ENCODE measurements around the gene RGL3.

The RGL3 gene

DNA sequence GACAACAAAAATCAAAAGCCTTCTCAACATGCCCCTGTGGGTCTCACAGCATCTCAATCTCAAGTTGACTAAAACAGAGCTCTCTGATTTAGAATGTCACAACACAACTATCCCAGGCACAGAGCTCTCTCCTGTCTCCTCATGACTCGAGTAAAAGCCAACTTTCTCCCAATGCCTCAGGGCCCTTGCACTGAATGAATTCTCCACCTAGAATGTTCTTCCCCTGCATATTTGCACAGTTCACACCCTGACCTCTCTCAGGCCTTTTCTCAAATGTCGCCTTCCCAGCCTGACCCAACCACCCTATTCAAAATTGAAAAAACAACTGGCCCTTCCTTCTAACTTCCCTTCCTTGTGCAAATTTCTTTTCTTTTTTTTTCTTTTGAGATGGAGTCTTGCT, 48.4 kb downstream of the RGL3 start:
- Histone ChIP-seq H3K4me3 (no peak overlapping the region), H3K27ac (no peak overlapping the region)
- TF ChIP-seq, protein P1, sequence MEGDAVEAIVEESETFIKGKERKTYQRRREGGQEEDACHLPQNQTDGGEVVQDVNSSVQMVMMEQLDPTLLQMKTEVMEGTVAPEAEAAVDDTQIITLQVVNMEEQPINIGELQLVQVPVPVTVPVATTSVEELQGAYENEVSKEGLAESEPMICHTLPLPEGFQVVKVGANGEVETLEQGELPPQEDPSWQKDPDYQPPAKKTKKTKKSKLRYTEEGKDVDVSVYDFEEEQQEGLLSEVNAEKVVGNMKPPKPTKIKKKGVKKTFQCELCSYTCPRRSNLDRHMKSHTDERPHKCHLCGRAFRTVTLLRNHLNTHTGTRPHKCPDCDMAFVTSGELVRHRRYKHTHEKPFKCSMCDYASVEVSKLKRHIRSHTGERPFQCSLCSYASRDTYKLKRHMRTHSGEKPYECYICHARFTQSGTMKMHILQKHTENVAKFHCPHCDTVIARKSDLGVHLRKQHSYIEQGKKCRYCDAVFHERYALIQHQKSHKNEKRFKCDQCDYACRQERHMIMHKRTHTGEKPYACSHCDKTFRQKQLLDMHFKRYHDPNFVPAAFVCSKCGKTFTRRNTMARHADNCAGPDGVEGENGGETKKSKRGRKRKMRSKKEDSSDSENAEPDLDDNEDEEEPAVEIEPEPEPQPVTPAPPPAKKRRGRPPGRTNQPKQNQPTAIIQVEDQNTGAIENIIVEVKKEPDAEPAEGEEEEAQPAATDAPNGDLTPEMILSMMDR (IDR thresholded peaks at IDR 0.05), result no peak
- DNase-seq (ENCODE audit: low spot score), result no peak

GRCh38 chr19:11367528-11367927, 51.6 kb downstream of the RGL3 start:
- TF ChIP-seq, protein P1 (IDR thresholded peaks at IDR 0.05), result no peak
- no peak overlapping the region for H3K27ac ChIP-seq
- H3K4me3 ChIP-seq, result no peak overlapping the region
- no peak for DNase-seq (ENCODE audit: low spot score)

DNA sequence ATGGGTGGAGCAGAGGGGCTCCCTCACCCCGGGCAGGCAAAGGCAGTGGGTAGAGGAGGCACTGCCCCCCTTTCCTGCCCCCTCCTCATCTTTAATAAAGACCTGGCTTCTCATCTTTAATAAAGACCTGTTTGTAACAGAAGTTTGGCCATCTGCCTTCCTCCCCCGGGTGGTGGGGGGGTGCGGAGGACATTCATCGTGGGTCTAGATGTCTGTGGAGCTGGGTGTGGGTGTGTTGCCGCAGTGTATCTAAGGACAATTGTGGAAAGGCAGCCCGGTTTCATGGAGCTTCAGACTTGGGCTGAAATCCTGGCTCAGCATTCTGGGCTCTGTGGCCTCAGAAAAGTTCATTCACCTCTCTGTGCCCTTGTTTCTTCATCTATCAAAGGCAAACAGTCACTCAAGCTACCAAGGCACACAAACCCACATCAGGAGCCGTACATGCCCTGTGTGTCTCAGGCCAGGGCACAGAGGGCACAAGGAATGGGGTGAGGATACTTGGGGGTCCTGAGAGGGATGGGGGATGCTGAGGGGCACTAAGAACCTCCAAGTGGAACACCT, 53.5 kb downstream of the RGL3 start:
- Histone ChIP-seq H3K4me3 (no peak overlapping the region), H3K27ac (no peak overlapping the region)
- TF ChIP-seq, protein P1 (IDR thresholded peaks at IDR 0.05), result no peak
- DNase-seq (ENCODE audit: low spot score), result no peak

DNA sequence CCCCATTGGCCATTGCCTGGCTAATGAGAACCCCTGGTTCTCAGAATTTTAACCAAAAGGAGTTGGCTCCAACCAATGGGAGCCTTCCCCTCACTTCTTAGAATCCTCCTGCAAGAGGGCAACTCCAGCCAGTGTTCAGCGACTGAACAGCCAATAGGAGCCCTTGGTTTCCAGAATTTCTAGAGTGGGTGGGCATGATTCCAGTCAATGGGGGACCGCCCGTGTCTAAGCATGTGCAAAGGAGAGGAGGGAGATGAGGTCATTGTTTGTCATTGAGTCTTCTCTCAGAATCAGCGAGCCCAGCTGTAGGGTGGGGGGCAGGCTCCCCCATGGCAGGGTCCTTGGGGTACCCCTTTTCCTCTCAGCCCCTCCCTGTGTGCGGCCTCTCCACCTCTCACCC, 54.2 kb downstream of the RGL3 start:
- TF ChIP-seq, protein P1 (IDR thresholded peaks at IDR 0.05), result no peak
- no peak overlapping the region for H3K4me3 ChIP-seq
- H3K27ac ChIP-seq, result no peak overlapping the region
- DNase-seq (ENCODE audit: low spot score), result no peak

- no peak for DNase-seq (ENCODE audit: low spot score)
- Histone ChIP-seq H3K4me3 (no peak overlapping the region), H3K27ac (no peak overlapping the region)
- TF ChIP-seq, protein P1 (IDR thresholded peaks at IDR 0.05), result no peak
Observed at GRCh38 chr19:11364296-11364904, 54.7 kb downstream of the RGL3 start.

DNA sequence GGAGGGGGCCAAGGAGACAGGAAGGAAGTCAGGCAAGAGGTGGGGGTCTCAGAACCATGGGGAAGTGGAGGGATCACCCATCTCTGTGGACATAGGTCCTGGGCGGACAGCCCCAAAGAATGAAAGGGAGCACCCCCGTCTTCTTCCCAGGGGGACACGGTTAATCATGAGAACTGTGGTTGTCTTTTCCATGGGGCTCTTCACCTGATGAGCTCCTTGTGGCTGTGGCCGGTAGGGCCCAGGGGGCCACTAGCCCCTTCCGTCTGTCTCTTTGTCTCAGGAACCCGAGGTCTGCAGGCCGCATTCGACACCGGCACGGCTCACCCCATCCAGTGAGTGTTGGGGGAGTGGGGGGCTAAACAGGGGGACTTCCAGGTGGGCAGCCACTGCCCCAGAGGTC, 55.2 kb downstream of the RGL3 start:
- TF ChIP-seq, protein P1 (IDR thresholded peaks at IDR 0.05), result no peak
- DNase-seq (ENCODE audit: low spot score), result no peak
- no peak overlapping the region for H3K27ac ChIP-seq
- H3K4me3 ChIP-seq, result no peak overlapping the region

Data from coronary artery (tissue), 2 donors.